Bronchial epithelial cell (primary cell): ENCODE measurements around the gene A1CF. TPM values are rescaled to one million over a fixed set of nuclear protein-coding genes. Genes with fewer than 3 reads are reported as not detected.
A peak's percentile ranks its signal among the peaks of the same experiment; 100 is the strongest.
"Not testable (repeated sequence)": the region's sequence is repeated elsewhere in the genome, so short reads cannot be mapped to it uniquely, and the experiment has no call there.

Experiments used
- DNase-seq: peaks from one replicate; pipeline ENCODE4 v3.0.0-alpha.2; 2010; ENCODE audit warnings: low read depth
- FAIRE-seq: peaks from 2 replicates; lab custom pipeline; 2011; peaks lifted over from hg19 to GRCh38; lab: Jason Lieb, UNC
- H3K27me3 ChIP-seq: 2 replicates; pipeline ENCODE4 v1.5.1; 2011; ENCODE audit warnings: low read length; ENCODE audit not compliant: control insufficient read depth, insufficient read depth
- H3K36me3 ChIP-seq: 2 replicates; pipeline ENCODE4 v1.5.1; 2011; ENCODE audit warnings: low read length; ENCODE audit not compliant: control insufficient read depth, insufficient read depth
- H3K4me3 ChIP-seq: 2 replicates; pipeline ENCODE4 v1.5.1; 2011; ENCODE audit warnings: mild to moderate bottlenecking, low read depth, low read length, control low read depth
- total RNA-seq: library from RNA; depleted of rRNA; stranded (reverse); fragments of >200 nt; gene quantifications from 2 replicates; pipeline ENCODE4 v1.2.1, GENCODE V29; 2014
- TF ChIP-seq, protein P1 (sequence below): IDR thresholded peaks from 2 replicates; pipeline ENCODE4 v1.5.1; 2011; ENCODE audit warnings: mild to moderate bottlenecking, moderate library complexity, low read length, control low read depth, inconsistent platforms; ENCODE audit not compliant: insufficient read depth, severe bottlenecking

A1CF gene
- total RNA-seq, 1 donor from 2014 or later, result not detected

DNA sequence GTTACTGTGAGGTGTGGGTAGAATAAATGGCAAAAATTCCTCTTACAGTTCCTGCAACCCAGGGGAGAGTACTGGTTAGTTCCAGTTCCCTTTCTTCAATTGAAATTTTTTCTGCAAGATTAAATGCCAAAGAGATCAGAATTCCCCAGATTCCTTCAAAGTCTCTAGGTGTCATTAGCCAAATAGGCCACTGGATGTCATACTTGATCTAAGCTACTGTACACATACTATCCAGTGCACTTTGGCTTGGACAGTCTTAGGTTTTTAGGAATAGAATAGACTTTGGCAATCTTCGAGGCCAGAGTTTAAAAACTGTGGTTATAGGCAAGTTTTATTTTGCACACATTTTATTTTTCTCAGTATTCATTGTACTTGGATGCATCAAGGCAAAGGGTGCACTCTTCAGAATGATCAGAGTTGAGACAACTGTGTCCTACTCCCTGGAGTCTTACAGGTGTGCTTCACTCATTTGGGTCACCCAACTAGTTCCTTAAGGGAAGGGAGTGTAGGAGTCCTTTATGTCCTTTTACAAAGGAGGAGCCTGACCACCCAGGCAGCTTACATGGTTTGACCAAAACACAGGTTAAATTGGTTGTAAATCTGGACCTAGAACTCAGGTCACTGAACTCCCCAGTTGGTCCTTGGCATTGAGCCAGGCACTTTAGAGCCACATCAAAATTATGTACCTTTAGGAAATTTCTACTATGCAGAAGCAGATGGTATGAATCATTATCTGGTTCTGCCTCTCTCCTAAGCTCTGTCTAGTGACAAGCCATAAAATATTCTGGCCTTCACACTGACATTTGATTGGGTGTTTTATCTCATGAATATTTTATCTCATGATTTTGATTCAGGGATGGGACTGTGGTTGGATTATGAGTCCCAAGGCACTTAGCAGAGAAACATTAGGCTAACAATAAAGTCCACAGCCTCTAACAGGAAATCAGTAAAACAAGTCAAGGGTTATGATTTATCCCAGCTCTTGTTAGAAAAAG is 96.2 kb downstream of the A1CF start:
- Histone ChIP-seq H3K36me3 (no peaks in the 10 kb centered on the region), H3K27me3 (no peaks in the 10 kb centered on the region), H3K4me3 (no peak overlapping the region)
- DNase-seq (peak; percentile 39), FAIRE-seq (no peak)
- TF ChIP-seq, protein P1, sequence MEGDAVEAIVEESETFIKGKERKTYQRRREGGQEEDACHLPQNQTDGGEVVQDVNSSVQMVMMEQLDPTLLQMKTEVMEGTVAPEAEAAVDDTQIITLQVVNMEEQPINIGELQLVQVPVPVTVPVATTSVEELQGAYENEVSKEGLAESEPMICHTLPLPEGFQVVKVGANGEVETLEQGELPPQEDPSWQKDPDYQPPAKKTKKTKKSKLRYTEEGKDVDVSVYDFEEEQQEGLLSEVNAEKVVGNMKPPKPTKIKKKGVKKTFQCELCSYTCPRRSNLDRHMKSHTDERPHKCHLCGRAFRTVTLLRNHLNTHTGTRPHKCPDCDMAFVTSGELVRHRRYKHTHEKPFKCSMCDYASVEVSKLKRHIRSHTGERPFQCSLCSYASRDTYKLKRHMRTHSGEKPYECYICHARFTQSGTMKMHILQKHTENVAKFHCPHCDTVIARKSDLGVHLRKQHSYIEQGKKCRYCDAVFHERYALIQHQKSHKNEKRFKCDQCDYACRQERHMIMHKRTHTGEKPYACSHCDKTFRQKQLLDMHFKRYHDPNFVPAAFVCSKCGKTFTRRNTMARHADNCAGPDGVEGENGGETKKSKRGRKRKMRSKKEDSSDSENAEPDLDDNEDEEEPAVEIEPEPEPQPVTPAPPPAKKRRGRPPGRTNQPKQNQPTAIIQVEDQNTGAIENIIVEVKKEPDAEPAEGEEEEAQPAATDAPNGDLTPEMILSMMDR, result peak; percentile 39

DNA sequence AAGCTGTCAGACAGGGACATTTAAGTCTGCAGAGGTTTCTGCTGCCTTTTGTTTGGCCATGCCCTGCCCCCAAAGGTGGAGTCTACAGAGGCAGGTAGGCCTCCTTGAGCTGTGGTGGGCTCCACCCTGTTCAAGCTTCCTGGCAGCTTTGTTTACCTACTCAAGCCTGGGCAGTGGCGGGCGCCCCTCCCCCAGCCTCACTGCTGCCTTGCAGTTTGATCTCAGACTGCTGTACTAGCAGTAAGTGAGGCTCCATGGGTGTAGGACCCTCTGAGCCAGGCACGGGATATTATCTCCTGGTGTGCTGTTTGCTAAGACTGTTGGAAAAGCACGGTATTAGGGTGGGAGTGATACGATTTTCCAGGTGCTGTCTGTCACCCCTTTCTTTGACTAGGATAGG is 97.5 kb downstream of the A1CF start:
- DNase-seq, H3K36me3 ChIP-seq, H3K4me3 ChIP-seq, H3K27me3 ChIP-seq, FAIRE-seq: not testable (repeated sequence)

DNA sequence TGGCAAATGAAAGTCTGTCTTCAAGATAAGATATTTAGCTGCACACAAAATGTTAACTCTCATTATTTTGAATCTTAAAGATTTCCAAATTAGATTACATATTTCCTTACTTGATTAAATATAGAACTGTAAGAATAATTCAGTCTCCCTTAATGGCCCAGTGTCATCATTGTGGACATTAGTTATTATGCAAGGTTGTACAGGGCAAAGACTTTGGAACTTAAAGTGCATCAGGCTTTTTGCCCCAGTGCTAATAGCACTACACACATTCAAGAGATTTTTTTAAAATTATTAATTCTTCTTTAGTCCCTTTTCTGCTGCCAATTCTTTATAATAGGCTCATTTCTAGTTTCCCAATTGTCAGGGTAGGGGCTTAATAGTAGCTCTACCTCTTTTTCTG is 103.4 kb downstream of the A1CF start:
- not testable (repeated sequence) for FAIRE-seq, DNase-seq, H3K36me3 ChIP-seq, H3K27me3 ChIP-seq, H3K4me3 ChIP-seq

DNA sequence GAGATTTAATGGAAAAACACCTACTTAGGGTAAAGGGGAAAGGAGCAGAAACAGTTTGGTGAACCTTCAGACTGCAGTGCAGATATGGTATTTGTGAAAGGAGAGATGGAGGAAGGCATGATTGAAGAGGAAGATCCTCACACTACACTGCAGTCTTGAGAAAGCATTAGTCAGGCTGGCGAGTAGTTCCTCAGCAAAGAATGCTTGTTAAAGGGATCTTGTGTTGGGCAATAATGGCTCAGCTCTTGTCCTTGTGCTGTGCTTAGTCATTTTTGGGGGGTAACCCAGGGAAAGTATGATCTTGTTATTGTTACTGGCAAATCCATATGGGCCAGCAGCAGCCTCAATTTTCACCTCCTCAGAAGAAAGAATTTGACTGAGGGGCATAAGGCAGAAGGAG is 105.4 kb downstream of the A1CF start:
- FAIRE-seq, H3K4me3 ChIP-seq, H3K36me3 ChIP-seq, H3K27me3 ChIP-seq: not testable (repeated sequence)
- DNase-seq, result peak; percentile 70

DNA sequence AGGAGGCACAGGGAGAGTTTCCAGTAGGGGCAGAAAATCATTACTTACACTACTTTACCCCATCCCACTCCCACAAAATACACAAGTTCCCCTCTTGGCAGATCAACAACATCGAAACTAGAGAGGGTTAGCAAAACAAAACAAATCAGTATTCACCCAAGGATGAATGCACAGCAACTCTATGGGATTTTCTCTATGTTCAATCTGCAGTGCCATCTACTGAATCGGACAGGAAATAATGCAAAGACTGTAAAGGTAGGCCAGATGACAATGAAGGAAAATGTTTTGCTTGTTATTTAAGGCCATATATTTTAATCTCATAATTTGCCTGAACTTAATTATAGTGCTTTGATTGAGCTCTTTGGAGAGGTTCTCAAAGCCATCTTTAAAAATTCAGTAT is 110.6 kb downstream of the A1CF start:
- not testable (repeated sequence) for H3K4me3 ChIP-seq, H3K27me3 ChIP-seq, DNase-seq, FAIRE-seq, H3K36me3 ChIP-seq

DNA sequence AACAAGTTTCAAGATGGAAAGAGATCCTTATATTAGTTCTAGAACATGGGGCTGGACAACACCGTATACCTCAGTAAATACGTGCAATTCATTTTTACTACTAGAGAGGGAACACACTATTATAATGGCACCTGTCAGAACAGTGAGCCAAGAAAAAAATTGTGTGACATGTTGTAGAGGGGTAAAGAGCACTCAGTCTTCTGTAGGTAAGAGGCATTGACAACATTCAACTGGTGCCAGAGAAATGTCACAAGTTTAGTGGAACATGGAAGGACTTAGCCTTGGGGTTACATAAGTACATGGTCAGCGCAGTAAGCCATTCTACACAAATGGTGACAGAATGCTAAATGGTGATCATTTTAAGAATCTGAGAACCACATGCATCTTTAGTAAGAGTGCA is 113.4 kb downstream of the A1CF start:
- FAIRE-seq, result not testable (repeated sequence)

DNA sequence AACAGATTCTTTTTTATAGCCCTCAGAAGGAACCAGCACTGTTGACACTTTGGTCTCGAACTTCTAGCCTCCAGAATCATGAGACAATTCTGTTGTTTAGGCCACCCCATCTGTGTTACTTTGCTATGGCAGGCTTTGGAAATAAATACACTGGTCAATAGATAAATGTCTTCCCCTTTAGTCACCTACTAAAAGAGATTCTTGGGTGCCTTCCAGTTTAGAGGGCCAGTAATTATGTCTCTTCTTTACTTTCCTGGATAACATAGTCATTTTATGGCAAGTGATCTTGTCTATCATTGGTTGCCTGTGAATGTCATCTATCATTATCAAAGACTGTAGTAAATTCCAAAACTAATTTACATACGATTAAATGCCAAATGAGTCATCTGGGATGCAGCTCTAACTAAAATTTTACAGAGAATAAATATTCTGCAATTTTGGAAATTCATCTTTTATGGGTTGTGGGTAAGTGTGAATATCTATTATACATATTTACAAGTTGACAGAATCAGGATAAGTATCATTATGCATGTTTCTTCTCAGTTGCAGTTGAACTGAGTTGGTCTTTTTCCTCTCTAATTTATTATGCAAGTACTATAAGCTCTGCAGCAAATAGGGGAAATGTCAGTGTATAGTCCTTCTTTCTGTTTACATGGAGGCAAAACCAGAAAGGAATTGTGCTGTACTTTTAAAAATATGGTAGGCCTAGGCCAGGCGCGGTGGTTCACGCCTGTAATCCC is 118.5 kb downstream of the A1CF start:
- not testable (repeated sequence) for H3K27me3 ChIP-seq, H3K4me3 ChIP-seq, DNase-seq, H3K36me3 ChIP-seq, FAIRE-seq

More for the DNA sequence above, 113.4 kb downstream of the A1CF start:
- DNase-seq, H3K27me3 ChIP-seq, H3K36me3 ChIP-seq, H3K4me3 ChIP-seq: not testable (repeated sequence)

Other genes starting within 250 kb of the A1CF start
- gene ASAH2B, start 145.7 kb downstream of the A1CF start, total RNA-seq, result 4.5 and 5.9 TPM in 2 replicates
- 0.26 and 1.4 TPM in 2 replicates for gene PRKG1, start 188.9 kb upstream of the A1CF start, total RNA-seq